ENCODE measurements around the gene MAP1B.
"Not testable (repeated sequence)": the region's sequence is repeated elsewhere in the genome, so short reads cannot be mapped to it uniquely, and the experiment has no call there.

Gene MAP1B

DNA sequence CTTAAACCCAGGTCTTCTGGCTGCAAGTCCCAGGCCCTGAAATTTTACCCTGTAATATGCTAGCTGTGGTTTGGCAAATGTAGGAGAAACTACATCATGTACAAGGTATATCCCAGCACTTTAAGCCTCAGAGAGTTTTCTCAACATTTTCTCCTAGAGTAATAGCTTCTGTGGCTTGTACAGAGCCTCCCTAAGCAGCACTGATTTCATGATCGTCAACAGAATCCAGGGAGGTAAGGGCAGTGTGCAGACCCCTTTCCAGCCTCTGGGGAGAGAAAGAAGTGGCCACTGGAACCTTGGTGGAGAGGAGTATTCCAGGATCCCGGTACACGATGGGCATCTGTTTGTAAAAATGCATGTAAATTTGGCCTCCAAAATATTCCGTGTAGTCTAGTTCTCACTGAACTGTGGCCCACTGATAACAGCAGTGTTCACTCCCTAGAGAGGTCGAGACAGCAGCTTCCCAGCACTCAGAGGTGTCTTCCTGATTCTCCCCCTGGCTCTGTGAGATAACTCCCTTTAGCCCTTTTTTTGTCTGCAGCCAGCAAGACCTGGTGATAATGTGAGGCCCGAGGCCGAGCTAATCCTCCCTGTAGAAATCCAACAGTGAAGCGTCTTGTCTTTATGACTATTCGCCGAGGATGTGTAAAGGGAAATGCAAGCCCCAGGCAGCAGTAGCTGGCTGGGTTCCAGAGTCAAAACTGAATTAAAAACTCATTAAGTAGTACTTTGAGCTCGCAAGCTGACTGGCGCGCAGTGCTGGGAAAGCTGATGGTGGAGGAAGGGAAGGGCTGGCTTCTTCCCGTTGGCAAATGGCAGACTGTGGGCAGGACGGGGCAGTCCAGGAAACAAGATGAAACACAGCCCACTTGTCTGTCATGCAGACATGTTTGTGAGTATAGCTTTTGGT lies 59.0 kb downstream of the MAP1B start:
- peak; percentile 12 for DNase-seq

DNA sequence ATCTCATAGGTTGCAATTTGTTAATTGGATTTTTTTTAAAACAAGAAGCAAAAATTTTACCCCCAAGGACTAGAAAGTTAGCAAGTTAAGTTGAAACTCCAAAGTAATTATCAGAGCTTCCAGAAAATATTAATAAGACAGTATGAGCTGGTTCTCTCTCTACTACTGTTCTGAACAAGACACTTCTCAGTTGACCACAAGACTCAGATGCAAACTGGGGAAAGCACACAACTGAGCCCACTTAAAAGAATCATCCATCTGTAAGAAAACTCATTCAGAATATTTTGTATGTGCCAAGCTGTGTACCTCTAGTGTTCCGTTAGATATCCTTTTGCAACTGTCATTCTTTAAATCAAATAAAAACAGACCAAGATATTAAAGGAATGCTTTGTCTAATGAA lies 60.0 kb downstream of the MAP1B start:
- DNase-seq: no peak

DNA sequence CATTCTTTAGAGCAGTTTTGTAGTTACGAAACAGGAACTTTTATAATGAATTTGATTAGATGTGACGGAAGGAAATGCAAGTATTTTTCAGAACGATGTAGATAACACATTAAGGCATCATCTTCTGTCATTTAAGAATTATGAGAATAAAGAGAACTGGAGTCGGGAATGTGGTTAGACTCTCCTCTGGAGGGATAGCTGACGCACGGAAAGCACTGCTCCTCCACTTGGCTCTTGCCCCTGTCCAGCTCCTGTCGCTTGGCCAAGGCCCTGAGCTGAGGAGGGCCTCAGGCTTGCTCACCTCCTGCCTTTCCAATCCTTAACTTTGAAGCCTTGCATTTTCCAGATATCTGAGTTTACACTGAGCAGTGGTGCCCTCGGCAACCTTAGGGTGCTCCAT lies 60.5 kb downstream of the MAP1B start:
- DNase-seq: no peak

DNA sequence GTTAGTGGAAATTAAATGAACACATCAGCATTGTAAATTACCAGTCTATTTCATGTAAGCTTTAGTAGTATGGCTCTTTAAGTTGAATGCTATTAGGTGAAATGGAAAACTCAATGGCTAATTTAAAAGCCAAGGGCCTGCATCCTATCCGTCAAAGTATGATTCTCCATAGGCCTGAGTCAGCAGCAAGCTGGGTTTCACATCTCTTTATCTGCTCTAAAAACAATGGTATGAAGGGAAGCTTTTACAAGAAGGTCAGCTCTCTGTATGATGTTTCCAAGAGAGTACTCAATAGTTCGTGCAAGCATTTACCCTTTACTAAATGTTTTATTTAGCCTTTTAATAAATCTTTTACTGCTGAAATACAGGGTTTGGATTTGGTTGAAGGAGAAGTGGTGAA lies 62.8 kb downstream of the MAP1B start:
- DNase-seq: no peak

DNA sequence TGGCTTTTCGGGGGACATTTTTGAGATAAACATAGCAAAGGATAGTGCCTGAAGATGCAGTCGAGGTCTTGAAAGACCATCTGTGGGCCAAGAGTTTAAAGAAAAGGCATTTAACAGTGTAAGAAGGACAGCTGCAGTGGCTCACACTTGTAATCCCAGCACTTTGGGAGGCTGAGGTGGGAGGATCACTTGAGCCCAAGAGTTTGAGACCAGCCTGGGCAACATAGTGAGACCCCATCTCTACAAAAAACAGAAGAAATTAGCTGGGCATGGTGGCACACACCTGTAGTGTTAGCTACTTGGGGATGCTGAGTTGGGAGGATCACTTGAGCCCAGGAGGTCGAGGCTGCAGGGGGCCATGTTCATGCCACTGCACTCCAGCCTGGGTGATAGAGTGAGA lies 63.9 kb downstream of the MAP1B start:
- not testable (repeated sequence) for DNase-seq

DNA sequence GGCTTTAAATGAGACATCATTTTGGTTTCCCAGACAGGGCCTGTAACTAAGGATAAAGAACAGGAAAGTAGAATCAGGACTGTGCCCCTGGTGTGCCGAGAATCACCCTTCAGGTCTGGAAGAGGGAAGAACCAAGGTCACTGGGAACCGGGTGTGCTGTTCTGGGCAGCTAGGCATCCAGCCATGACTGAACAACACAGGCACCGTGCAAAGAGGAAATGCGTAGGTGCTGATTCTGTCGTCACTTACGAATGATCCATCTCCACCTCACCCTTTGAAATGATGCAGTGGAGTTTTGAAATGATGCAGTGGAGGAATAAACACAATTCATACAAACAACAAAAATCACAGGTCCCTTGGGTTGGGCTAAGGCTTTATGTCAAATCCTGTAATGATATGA lies 64.4 kb downstream of the MAP1B start:
- no peak for DNase-seq

DNA sequence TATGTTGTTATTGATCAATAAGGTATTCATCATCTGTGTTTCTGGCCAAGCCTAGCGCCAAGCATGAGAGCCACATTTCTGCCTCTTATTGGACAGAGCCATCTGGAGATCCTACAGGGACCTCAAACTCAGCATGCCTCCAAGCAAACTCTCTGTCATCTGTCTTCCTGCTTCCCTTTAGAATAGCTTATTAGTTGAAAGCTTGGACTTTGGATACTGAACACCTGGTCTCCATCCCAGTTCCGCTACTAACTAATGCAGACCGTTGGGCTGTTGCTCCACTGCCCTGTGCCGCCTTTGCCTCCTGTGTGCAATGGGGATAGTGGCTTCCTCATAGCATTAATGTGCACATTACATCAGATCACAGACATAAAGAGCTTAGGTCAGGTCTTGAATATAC lies 65.5 kb downstream of the MAP1B start:
- DNase-seq: peak; percentile 7

DNA sequence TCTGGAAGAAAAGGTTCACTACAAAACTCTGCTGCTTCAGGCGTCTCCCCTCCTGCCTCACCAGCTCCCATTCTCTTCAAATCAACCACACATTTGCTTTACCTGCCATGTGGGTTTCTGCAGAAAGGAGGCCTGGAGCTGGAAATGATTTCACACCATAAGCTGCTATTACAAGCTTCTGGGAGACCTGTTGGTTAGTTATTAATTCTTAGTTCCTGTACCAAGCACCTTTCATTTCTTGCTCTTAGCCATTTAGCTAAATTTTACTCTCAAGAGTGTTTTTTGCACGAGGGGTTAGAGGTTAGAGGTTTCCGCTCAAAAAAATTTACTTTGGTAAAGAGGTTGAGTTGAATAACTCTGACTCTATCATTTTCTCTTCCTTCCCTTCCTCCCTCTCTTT lies 70.3 kb downstream of the MAP1B start:
- DNase-seq: no peak

DNA sequence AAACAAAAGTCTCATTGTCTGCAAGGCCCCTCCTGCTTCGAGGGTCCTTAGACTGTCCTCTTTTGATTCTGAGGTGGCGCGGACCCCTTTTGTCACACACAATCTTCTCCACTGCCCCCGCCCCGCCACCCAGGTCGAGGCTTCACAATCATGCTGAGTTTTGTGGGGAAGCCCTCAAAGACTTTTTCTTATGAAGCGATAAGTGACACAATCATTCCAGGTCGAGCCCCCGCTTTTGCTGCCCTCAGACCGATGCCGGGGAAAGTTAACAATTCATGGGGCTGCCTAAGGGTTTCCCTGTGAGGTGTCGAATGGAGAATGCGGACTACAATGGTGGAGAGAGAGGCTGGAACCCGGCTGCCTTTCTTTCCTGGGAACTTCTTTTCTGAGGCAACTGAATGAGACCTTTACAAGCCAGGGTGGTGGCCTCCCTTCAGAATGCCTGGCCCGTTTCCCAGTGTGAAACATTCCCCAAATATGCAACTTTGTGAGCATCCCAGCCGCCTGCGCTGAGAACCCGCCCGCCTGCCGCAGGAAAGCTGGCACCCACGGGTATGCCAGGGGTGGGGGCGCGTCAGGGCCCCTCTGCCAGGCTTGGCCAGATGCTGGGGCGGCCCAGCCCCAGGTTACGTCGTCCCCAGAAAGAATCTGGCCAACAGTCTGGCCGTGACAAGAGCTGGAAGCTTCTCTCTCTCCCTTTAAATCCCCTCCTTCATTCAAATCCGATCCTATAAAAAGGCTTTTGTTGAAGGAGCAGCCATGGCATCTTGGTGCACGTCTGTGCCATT lies 71.9 kb downstream of the MAP1B start:
- DNase-seq: no peak

DNA sequence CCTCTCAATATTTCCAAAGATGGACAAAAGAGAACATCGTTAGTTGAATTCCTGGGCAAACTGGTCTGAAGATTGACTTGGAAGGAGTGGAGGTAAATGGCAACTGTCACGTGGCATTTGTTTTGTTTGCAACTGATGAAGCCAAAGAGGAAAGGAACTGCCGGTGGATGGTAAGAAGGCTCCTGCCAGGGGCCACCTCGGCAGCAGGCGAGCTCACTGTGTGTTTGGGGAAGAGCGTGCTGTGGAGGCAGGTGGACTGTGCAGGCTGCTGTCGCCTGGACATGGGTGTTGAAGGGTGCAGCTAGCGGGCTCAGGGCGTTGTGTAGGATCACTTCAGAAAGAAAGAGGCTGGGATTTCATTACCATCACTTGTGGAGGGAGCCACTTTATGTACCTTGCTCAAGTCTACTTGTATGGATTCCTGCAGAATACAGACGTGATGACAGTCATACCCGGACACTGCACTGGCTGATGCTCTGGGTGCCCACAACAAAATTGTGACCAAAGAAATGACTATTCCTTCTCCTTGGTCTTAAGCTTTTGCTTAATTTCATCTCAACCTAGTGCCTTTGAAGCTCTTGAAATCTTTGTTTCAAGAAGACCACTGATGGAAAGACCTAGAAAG lies 72.7 kb downstream of the MAP1B start:
- DNase-seq: no peak

DNA sequence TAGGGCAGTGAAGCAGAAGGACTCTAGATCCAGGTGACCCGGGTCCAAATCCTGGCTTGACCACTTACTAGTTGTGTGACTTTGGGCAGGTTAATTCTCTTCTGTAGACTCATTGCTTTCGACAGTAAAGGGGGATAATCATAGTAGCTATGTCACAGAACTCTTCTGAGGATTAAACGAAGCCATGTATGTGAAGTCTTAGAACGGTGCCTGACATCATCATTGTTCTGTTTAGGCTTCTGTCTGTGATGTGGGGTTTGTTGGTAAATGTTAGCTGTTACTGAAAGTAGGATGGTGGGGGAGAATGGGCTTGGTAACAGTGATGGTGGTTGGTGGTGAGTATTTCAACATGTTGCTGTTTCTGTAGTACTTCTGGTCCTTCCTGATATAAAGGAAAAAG lies 73.7 kb downstream of the MAP1B start:
- DNase-seq: no peak

DNA sequence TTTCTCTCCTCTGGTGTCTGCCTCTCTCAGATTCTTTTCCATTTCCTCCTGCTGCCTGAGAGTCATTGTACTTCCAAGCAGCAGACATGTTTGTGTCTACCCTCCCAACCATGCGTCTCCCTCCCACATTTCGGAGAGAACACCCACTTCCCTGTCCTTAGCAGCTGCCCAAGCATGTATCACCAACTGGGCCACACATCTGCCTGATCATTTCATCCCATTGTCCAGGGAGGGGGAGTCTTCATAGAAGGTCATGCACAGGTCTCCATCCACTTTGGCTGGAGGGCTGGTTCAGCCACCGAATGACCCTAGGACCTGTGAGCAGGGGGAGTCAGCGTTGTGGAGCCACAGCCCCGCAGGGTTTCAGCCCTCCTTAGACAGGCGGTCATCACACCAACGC lies 75.4 kb downstream of the MAP1B start:
- no peak for DNase-seq

DNA sequence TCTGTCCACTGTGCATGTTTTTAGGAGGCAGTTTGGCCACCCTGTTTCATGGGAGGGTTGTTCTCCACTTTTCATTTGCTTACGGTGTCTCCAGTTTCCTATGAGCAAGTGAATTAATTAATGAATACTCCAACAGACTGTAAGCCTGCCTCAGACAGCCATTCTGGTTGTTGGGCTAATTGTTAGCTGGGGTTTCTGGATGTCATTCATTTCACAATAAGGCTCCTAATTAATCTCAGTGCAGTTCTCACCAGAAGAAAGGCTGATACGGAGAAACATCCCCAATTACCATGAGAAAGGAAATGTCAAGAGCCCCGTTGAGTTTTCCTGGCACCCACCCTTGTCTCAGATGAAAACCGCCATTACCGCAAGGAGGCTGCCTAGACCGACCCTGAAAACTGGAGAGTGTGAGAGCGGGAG lies 75.8 kb downstream of the MAP1B start:
- DNase-seq: no peak

DNA sequence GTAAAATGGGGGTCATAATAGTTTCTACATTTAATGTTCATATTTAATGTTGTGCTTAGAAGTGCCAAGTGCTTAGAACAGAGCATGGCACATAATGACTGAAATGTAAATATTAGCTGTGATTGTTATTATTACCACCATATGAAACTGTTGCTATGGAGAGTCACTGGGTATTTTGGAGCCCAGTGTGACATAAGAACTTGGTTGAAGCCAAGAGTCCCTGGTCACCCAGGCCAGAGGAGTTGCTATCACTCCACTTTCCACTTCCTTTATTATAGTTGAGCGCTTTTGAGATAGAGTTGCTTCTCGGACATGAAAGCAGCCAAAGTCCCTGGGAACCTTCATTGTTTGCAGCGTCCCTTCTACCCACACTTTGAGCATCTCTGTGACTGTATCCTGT lies 77.1 kb downstream of the MAP1B start:
- DNase-seq: no peak

DNA sequence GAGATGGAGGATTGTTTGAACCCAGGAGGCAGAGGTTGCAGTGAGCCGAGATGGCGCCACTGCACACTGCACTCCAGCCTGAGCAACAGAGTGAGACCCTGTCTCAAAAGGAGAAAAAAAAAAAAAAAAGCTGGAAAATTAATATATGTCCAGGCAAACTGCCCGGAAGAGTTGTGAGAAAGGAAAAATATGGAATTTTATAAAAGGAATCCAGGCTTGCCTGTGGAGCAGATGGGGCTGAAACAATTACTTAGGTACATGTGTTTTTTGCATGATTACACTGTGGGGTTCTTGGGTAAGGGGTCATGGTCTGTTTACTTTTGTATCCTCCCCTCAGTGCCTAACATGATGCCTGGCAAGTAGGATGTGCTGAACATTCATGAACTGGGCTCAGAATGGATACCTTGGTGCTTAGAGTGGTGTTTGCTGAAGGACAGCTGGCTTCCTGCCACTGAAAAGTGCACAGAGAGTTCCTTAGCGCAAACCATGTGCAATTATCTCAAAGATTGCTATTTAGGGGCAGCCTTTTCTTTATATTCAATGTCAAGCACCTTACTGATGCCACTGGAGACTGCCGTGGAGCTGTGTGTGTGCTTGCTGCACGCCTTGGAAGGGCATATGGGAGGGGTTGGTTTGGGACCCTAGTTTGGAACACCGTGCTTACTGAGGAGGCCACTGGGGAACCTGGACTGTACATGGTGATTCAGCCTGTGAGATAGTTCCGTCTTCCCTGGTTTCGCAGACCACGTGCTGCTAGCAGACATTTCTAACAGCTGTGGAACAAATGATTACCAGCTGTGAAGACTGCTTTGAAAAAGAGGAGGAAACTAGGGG lies 78.4 kb downstream of the MAP1B start:
- no peak for DNase-seq

DNA sequence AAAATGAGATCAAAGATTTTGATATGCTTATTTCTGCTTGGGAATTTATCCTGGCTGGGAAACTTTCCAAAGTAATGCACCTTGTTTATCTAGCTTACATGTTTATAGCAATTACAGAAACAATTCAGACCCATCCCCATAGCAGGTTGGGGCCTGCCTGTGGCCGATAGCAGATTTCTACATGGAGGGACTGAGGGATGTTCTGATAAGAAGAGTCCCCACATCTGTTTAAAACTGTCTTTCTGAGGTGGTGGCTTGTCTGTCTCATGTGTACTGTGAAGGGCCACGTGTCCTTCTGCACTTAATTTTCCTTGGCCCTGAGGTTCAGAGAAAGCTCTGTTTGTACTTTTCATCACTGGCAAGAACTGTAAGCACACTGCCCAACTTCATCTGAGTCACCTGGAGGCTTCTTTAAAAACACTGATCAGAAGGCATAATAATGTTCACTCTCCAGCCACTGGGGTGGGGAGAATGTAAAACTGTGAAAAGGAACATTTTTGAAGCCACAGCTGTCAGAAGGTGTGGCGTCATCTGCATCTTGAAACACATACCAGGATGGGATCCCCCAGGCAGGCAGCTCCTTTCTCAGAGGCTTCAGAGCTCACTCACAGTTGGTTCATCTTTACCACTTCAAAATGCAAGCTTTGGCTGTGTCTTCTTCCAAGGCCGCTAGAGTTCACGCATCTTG lies 80.3 kb downstream of the MAP1B start:
- DNase-seq: no peak

DNA sequence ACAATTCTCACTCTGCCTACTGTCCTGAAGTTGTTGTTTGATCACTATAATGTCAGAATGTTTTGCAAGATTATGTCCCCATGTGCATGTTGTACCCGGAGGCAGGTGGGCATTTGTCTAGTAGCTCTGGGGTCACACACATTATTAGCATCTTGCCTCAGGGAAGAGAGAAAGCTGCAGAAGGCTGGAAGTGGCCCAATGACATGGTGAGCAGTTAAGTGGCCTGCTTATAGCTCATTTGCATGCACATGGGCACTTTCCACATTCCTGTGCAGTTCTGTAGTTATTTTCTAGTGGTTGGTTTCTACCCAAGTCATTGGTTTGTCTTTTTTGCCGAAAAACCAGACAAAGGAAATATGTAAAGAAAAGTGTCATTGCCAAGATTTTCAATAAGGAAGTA lies 80.9 kb downstream of the MAP1B start:
- DNase-seq: no peak

DNA sequence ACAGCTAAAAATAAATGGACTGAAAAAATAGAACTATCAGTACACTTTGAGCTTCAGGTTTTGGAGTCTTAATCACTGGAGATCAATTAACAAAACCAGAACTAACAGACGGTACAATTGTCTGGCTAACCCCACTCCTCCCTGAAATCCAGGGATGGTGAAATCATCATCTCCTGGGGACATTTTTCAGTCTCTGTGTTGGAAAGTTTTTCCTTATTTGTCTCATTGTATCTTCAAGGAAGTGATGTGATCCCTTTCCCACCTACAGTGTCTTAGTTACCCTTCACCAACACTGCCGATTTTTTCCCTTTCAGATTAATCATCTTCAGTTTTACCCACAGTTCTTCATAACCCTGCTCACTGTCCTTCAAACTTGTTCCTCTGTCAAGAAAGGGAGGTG lies 81.9 kb downstream of the MAP1B start:
- no peak for DNase-seq

DNA sequence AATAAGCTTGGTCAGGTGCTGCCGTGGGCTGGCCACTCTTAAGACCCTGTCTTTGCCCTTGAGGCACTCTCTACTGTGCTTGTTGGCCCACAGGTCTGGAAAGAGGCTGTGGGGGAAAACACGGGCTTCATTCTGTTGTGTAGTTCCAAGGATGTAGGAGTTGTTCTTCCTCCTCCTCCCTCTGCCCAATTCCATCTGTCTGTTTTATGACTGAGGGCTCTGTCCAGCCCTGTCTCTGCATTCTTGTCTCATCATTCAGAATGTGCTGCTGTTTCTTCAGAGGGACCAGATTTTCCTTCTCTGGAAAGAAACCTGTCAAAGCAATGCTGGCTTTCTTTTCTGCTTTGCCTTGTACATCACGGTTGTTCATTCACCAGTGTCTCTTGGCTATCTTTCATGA lies 84.1 kb downstream of the MAP1B start:
- DNase-seq: no peak

DNA sequence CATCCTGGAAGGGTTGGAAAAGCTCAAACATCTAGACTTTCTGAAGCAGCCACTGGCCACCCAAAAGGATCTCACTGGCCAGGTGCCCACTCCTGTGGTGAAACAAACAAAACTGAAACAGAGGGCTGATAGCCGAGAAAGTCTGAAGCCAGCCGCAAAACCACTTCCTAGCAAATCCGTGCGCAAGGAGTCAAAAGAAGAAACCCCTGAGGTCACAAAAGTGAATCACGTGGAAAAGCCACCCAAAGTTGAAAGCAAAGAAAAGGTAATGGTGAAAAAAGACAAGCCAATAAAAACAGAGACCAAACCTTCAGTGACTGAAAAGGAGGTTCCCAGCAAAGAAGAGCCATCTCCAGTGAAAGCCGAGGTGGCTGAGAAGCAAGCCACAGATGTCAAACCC lies 87.6 kb downstream of the MAP1B start:
- no peak for DNase-seq

DNA sequence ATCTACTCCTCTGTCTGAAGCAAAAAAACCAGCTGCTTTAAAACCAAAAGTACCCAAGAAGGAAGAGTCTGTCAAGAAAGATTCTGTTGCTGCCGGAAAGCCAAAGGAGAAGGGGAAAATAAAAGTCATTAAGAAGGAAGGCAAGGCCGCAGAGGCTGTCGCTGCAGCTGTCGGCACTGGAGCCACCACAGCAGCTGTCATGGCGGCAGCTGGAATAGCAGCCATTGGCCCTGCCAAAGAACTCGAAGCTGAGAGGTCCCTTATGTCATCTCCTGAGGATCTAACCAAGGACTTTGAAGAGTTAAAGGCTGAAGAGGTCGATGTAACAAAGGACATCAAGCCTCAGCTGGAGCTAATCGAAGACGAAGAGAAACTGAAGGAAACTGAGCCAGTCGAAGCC lies 88.3 kb downstream of the MAP1B start:
- no peak for DNase-seq

DNA sequence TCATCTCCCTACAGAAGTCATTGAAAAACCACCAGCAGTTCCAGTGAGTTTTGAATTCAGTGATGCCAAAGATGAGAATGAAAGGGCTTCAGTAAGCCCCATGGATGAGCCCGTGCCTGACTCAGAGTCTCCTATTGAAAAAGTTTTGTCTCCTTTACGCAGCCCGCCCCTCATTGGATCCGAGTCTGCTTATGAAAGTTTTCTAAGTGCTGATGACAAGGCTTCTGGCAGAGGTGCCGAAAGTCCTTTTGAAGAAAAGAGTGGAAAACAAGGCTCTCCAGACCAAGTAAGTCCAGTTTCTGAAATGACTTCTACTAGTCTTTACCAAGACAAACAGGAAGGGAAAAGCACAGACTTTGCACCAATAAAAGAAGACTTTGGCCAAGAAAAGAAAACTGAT lies 90.1 kb downstream of the MAP1B start:
- no peak for DNase-seq
